Loucy (cell line): ENCODE data around the gene CTDSP1.

ENCODE experiments used
- EZH2phosphoT487 ChIP-seq: fragments of 200-600 bp; IDR thresholded peaks from 2 replicates; pipeline ENCODE4 v1.6.1; 2018; ENCODE audit warnings: antibody characterized with exemption, mild to moderate bottlenecking, moderate library complexity, borderline replicate concordance
- TF ChIP-seq, protein P1 (sequence below): fragments of 200-600 bp; sonication (generic); conservative IDR thresholded peaks from 2 replicates; pipeline ENCODE4 v1.5.1; 2014; ENCODE audit warnings: mild to moderate bottlenecking, antibody characterized with exemption, low read length

DNA sequence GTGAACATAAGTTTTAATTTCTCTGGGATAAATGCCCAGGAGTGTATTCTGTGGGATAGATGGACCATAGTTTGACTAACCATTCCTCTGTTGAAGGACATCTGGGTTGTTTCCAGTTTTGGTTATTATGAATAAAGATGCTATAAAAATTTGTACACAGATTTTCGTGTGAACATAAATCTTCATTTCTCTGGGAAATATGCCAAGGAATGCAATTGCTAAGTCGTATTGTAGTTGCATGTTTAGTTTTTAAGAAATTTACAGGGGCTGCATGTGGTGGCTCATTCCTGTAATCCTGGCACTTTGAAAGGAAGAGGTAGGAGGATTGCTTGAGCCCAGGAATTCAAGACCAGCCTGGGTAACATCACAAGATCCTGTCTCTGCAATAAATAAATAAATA lies 24.5 kb upstream of the CTDSP1 start:
- TF ChIP-seq, protein P1, sequence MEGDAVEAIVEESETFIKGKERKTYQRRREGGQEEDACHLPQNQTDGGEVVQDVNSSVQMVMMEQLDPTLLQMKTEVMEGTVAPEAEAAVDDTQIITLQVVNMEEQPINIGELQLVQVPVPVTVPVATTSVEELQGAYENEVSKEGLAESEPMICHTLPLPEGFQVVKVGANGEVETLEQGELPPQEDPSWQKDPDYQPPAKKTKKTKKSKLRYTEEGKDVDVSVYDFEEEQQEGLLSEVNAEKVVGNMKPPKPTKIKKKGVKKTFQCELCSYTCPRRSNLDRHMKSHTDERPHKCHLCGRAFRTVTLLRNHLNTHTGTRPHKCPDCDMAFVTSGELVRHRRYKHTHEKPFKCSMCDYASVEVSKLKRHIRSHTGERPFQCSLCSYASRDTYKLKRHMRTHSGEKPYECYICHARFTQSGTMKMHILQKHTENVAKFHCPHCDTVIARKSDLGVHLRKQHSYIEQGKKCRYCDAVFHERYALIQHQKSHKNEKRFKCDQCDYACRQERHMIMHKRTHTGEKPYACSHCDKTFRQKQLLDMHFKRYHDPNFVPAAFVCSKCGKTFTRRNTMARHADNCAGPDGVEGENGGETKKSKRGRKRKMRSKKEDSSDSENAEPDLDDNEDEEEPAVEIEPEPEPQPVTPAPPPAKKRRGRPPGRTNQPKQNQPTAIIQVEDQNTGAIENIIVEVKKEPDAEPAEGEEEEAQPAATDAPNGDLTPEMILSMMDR: no peak
- TF ChIP-seq EZH2phosphoT487: no peak
